ENCODE results near the gene PLEKHJ1. TPM values are rescaled to one million over a fixed set of nuclear protein-coding genes. Genes with fewer than 3 reads are reported as not detected.

Gene PLEKHJ1
- total RNA-seq, 1 experiment from 2014 or later: 73.7 TPM

- POLR2A ChIA-PET (ENCODE audit: low non-redundant PET): no interaction called here
- intact Hi-C loops (cut with micrococcal nuclease; ENCODE audit: unreplicated experiment): no loop called here
- Histone ChIP-seq H3K27ac (ENCODE audit: low read depth, low read length, poor library complexity, severe bottlenecking) (no peak overlapping the region), H3K9me3 (ENCODE audit: low read depth, low read length, poor library complexity, severe bottlenecking) (no peaks in the 10 kb centered on the region), H3K36me3 (ENCODE audit: insufficient read depth, low read length, poor library complexity, severe bottlenecking) (peaks cover 57% of the 10 kb centered on the region), H3K4me3 (ENCODE audit: low read depth, low read length, poor library complexity, severe bottlenecking) (no peak overlapping the region), H3K27me3 (replicated peaks; ENCODE audit: insufficient read depth, low read depth, low read length, poor library complexity) (no peaks in the 10 kb centered on the region), H3K4me1 (ENCODE audit: insufficient read depth, low read length, poor library complexity, severe bottlenecking) (peaks cover 19% of the 10 kb centered on the region)
- CTCF ChIA-PET: no interaction called here
- TF ChIP-seq, protein P1, sequence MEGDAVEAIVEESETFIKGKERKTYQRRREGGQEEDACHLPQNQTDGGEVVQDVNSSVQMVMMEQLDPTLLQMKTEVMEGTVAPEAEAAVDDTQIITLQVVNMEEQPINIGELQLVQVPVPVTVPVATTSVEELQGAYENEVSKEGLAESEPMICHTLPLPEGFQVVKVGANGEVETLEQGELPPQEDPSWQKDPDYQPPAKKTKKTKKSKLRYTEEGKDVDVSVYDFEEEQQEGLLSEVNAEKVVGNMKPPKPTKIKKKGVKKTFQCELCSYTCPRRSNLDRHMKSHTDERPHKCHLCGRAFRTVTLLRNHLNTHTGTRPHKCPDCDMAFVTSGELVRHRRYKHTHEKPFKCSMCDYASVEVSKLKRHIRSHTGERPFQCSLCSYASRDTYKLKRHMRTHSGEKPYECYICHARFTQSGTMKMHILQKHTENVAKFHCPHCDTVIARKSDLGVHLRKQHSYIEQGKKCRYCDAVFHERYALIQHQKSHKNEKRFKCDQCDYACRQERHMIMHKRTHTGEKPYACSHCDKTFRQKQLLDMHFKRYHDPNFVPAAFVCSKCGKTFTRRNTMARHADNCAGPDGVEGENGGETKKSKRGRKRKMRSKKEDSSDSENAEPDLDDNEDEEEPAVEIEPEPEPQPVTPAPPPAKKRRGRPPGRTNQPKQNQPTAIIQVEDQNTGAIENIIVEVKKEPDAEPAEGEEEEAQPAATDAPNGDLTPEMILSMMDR (conservative IDR thresholded peaks at IDR 0.05; ENCODE audit: low read depth, low read length): no peak
- TF ChIP-seq EZH2 (IDR thresholded peaks at IDR 0.05; ENCODE audit: borderline replicate concordance, low read depth, low read length, poor library complexity, severe bottlenecking): no peak
- no peak for DNase-seq (ENCODE audit: low spot score)
- no TSS peak for BruUV-seq (replicated peaks)
Observed at GRCh38 chr19:2244125-2244411, 7.9 kb upstream of the PLEKHJ1 start.

- H3K9me3 ChIP-seq (ENCODE audit: low read depth, low read length, poor library complexity, severe bottlenecking): no peaks in the 10 kb centered on the region
- CTCF ChIA-PET: no interaction called here
- peaks cover 25% of the 10 kb centered on the region for H3K4me1 ChIP-seq (ENCODE audit: insufficient read depth, low read length, poor library complexity, severe bottlenecking)
- no peak overlapping the region for H3K4me3 ChIP-seq (ENCODE audit: low read depth, low read length, poor library complexity, severe bottlenecking)
- BruUV-seq (replicated peaks): no TSS peak
- no peaks in the 10 kb centered on the region for H3K27me3 ChIP-seq (replicated peaks; ENCODE audit: insufficient read depth, low read depth, low read length, poor library complexity)
- H3K27ac ChIP-seq (ENCODE audit: low read depth, low read length, poor library complexity, severe bottlenecking): no peak overlapping the region
- POLR2A ChIA-PET (ENCODE audit: low non-redundant PET): no interaction called here
- intact Hi-C loops (cut with micrococcal nuclease; ENCODE audit: unreplicated experiment): no loop called here
- peaks cover 60% of the 10 kb centered on the region for H3K36me3 ChIP-seq (ENCODE audit: insufficient read depth, low read length, poor library complexity, severe bottlenecking)
- TF ChIP-seq, protein P1 (conservative IDR thresholded peaks at IDR 0.05; ENCODE audit: low read depth, low read length): no peak
- TF ChIP-seq EZH2 (IDR thresholded peaks at IDR 0.05; ENCODE audit: borderline replicate concordance, low read depth, low read length, poor library complexity, severe bottlenecking): no peak
- DNase-seq (ENCODE audit: low spot score): no peak
Observed at GRCh38 chr19:2243274-2244124, 7.4 kb upstream of the PLEKHJ1 start.

- intact Hi-C loops (cut with micrococcal nuclease; ENCODE audit: unreplicated experiment): no loop called here
- no peak for DNase-seq (ENCODE audit: low spot score)
- peaks cover 30% of the 10 kb centered on the region for H3K4me1 ChIP-seq (ENCODE audit: insufficient read depth, low read length, poor library complexity, severe bottlenecking)
- BruUV-seq (replicated peaks): no TSS peak
- ChIA-PET CTCF (no interaction called here), POLR2A (ENCODE audit: low non-redundant PET) (no interaction called here)
- no peak overlapping the region for H3K4me3 ChIP-seq (ENCODE audit: low read depth, low read length, poor library complexity, severe bottlenecking)
- no peaks in the 10 kb centered on the region for H3K9me3 ChIP-seq (ENCODE audit: low read depth, low read length, poor library complexity, severe bottlenecking)
- peaks cover 66% of the 10 kb centered on the region for H3K36me3 ChIP-seq (ENCODE audit: insufficient read depth, low read length, poor library complexity, severe bottlenecking)
- no peak for TF ChIP-seq EZH2 (IDR thresholded peaks at IDR 0.05; ENCODE audit: borderline replicate concordance, low read depth, low read length, poor library complexity, severe bottlenecking)
- TF ChIP-seq, protein P1 (conservative IDR thresholded peaks at IDR 0.05; ENCODE audit: low read depth, low read length): no peak
- H3K27me3 ChIP-seq (replicated peaks; ENCODE audit: insufficient read depth, low read depth, low read length, poor library complexity): no peaks in the 10 kb centered on the region
- H3K27ac ChIP-seq (ENCODE audit: low read depth, low read length, poor library complexity, severe bottlenecking): no peak overlapping the region
Observed at GRCh38 chr19:2242816-2243215, 6.7 kb upstream of the PLEKHJ1 start.
